CD4-positive, alpha-beta T cell (primary cell): ENCODE results near the gene GRID1. TPM values are rescaled to one million over a fixed set of nuclear protein-coding genes. Genes with fewer than 3 reads are reported as not detected.

ENCODE experiments used
- ATAC-seq: fragments of 200-7000 bp; cut with Tn5 transposase; one replicate; pipeline ENCODE4 v1.10.0; 2022; ENCODE audit warnings: mild to moderate bottlenecking; ENCODE audit not compliant: poor library complexity
- CTCF ChIA-PET: fragments of 350-600 bp; sonication (Branson Sonifier 250); formaldehyde crosslinking; loops from one replicate; lab custom pipeline; 2021; ENCODE audit warnings: antibody characterized with exemption, inconsistent platforms; lab: Charles Lee
- POLR2A ChIA-PET: fragments of 350-600 bp; sonication (Branson Sonifier 250); formaldehyde crosslinking; loops from one replicate; lab custom pipeline; 2021; ENCODE audit warnings: antibody characterized with exemption, inconsistent platforms; lab: Charles Lee
- DNase-seq, 14 experiments: peaks; one replicate each; pipeline ENCODE4 v3.0.0-alpha.2; 2013 to 2020; ENCODE audit warnings: mixed read lengths in 2 of 14
- H3K27ac ChIP-seq, 2 donors: one replicate each; pipeline versions ENCODE4 v1.5.1 to v1.7.0; 2013; ENCODE audit warnings: low read length in 2 of 2, low read depth in 1 of 2, mild to moderate bottlenecking in 1 of 2
- H3K27me3 ChIP-seq, 2 experiments: 1 replicate in 1 of 2; 2 replicates in 1 of 2; pipeline versions ENCODE4 v1.6.1 to v1.7.0; 2013; ENCODE audit warnings: low read length in 2 of 2, control low read depth in 1 of 2, mild to moderate bottlenecking in 1 of 2, moderate library complexity in 1 of 2; ENCODE audit not compliant: insufficient read depth in 2 of 2, control insufficient read depth in 1 of 2
- H3K36me3 ChIP-seq: one replicate; pipeline ENCODE4 v1.6.1; 2013; ENCODE audit warnings: low read length, control low read depth; ENCODE audit not compliant: insufficient read depth
- H3K4me1 ChIP-seq: one replicate; pipeline ENCODE4 v1.6.1; 2013; ENCODE audit warnings: low read length, control low read depth; ENCODE audit not compliant: insufficient read depth
- H3K4me3 ChIP-seq: one replicate; pipeline ENCODE4 v1.5.1; 2013; ENCODE audit warnings: mild to moderate bottlenecking, low read length, moderate library complexity
- H3K9me3 ChIP-seq, 2 experiments: 1 replicate in 1 of 2; 2 replicates in 1 of 2; pipeline versions ENCODE4 v1.6.1 to v1.7.0; 2013; ENCODE audit warnings: low read length in 2 of 2, mild to moderate bottlenecking in 2 of 2, control low read depth in 1 of 2, moderate library complexity in 1 of 2; ENCODE audit not compliant: control insufficient read depth in 1 of 2, insufficient read depth in 1 of 2
- H3K27ac Mint-ChIP-seq: one replicate; pipeline ENCODE4 v1.8.0; 2020; ENCODE audit warnings: mixed read lengths
- H3K27me3 Mint-ChIP-seq: one replicate; pipeline ENCODE4 v1.8.0; 2021; ENCODE audit warnings: mixed read lengths
- H3K36me3 Mint-ChIP-seq: one replicate; pipeline ENCODE4 v1.8.0; 2021; ENCODE audit warnings: low read depth, mixed read lengths
- H3K4me1 Mint-ChIP-seq: one replicate; pipeline ENCODE4 v1.8.0; 2021; ENCODE audit warnings: low read depth, mixed read lengths
- H3K4me3 Mint-ChIP-seq: one replicate; pipeline ENCODE4 v1.8.0; 2020; ENCODE audit warnings: mild to moderate bottlenecking, mixed read lengths
- H3K9me3 Mint-ChIP-seq: one replicate; pipeline ENCODE4 v1.8.0; 2020; ENCODE audit warnings: mixed read lengths
- intact Hi-C, 2 experiments: fragments of 100-400 bp; cut with DNase I in 1 of 2; cut with micrococcal nuclease in 1 of 2; formaldehyde crosslinking; loops; one replicate each; pipeline versions ENCODE4 v1.15.1 to v1.9.0; 2023 to 2025; cut with DNase I, micrococcal nuclease
- total RNA-seq, 174 experiments: library from RNA in 2 of 174; stranded (reverse) in 2 of 174; gene quantifications; one replicate each; pipeline ENCODE4 v1.2.3 and lab custom pipeline; 2021 to 2026
- TF ChIP-seq, protein P1 (sequence below): fragments of 200-600 bp; IDR thresholded peaks from one replicate; pipeline ENCODE4 v1.8.0; 2022; ENCODE audit warnings: antibody characterized with exemption, mild to moderate bottlenecking

The GRID1 gene
- total RNA-seq, 2 experiments from 2014 or later = not detected

DNA sequence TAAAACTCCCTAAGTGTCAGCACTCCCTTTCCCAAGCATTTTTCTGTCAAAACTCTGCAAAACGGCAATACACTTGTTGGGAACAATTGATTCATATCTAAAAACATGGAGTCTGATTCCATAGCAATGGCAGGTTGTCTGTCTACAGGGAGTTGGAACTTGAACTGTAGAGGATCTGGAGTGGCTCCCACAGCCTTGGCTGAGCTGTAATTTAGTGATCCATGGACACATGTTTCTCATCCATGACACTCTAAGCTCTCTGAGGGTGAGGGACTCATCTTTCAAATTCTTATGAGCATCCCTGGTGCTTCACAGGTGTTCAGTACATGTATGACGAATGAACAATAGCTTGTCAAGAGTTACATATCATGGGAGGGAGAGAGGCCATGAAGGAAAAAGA is 466.1 kb downstream of the GRID1 start:
- ATAC-seq = no peak
- Mint-ChIP-seq H3K4me1 (no peaks in the 10 kb centered on the region), H3K27ac (no peak overlapping the region), H3K36me3 (no peaks in the 10 kb centered on the region), H3K4me3 (no peak overlapping the region), H3K9me3 (no peaks in the 10 kb centered on the region), H3K27me3 (peaks cover 9% of the 10 kb centered on the region)
- Histone ChIP-seq H3K36me3 (no peaks in the 10 kb centered on the region), H3K9me3 (no peaks in the 10 kb centered on the region), H3K4me1 (no peaks in the 10 kb centered on the region), H3K27me3 (peaks cover 0 to 5% of the 10 kb centered on the region in 2 experiments), H3K4me3 (no peak overlapping the region), H3K27ac (no peak overlapping the region)
- intact Hi-C loops = no loop called here
- ChIA-PET CTCF (no interaction called here), POLR2A (interaction anchor here (0.6 kb wide), 1 partner anchor 167 kb away, joined by 3 read pairs; no protein-coding TSS in a partner anchor)
- TF ChIP-seq, protein P1, sequence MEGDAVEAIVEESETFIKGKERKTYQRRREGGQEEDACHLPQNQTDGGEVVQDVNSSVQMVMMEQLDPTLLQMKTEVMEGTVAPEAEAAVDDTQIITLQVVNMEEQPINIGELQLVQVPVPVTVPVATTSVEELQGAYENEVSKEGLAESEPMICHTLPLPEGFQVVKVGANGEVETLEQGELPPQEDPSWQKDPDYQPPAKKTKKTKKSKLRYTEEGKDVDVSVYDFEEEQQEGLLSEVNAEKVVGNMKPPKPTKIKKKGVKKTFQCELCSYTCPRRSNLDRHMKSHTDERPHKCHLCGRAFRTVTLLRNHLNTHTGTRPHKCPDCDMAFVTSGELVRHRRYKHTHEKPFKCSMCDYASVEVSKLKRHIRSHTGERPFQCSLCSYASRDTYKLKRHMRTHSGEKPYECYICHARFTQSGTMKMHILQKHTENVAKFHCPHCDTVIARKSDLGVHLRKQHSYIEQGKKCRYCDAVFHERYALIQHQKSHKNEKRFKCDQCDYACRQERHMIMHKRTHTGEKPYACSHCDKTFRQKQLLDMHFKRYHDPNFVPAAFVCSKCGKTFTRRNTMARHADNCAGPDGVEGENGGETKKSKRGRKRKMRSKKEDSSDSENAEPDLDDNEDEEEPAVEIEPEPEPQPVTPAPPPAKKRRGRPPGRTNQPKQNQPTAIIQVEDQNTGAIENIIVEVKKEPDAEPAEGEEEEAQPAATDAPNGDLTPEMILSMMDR = no peak
- DNase-seq = no peak

DNA sequence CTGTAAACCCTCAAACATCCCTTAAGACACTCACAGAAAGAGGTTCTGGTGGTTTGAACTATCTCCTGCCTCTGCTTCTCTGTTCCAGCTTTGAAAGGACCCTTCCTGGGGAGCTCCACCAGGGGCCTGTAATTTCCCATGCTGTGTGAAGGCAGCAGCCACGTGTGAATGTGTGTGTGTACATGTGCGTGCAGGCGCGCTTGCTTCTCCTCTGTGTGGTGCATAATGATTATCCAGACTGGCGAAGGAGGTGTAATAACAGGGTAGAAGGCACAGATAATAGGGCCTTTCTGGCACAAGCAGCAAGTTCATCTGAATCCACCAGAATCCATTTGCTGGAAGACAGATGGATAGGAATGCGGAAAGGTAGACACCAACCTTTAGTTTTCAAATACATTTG is 466.5 kb downstream of the GRID1 start:
- POLR2A ChIA-PET = interaction anchor here (0.6 kb wide), 1 partner anchor 167 kb away, joined by 3 read pairs; no protein-coding TSS in a partner anchor
- Histone ChIP-seq H3K4me1 (no peaks in the 10 kb centered on the region), H3K27me3 (peaks cover 0 to 5% of the 10 kb centered on the region in 2 experiments), H3K27ac (no peak overlapping the region), H3K36me3 (no peaks in the 10 kb centered on the region), H3K9me3 (no peaks in the 10 kb centered on the region), H3K4me3 (no peak overlapping the region)
- H3K9me3 Mint-ChIP-seq = no peaks in the 10 kb centered on the region
- ATAC-seq (no peak), DNase-seq (no peak)
- H3K36me3 Mint-ChIP-seq = no peaks in the 10 kb centered on the region
- intact Hi-C loops = no loop called here
- TF ChIP-seq, protein P1 = no peak
- H3K4me3 Mint-ChIP-seq = no peak overlapping the region
- CTCF ChIA-PET = no interaction called here
- no peak overlapping the region for H3K27ac Mint-ChIP-seq
- H3K27me3 Mint-ChIP-seq = peaks cover 9% of the 10 kb centered on the region
- H3K4me1 Mint-ChIP-seq = no peaks in the 10 kb centered on the region

DNA sequence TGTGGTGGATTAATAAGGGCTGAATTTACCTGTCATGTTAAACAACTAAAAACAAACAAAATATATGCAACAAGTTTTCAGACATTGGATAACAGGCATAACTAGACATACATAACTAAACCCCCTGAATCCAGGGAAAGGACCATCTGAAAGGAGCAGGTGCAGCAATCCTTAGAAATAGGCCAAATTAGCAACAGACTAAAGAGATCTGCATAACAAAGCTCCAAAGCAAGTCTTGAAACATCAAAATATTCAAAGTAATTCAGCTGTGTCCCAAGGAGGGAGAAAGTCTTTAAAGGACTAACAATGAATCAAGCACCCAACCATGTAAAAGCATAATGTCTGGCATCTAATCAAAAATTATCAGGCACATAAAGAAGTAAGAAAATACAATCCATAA is 475.1 kb downstream of the GRID1 start:
- Mint-ChIP-seq H3K36me3 (no peaks in the 10 kb centered on the region), H3K27me3 (peaks cover 18% of the 10 kb centered on the region), H3K4me3 (no peak overlapping the region), H3K9me3 (no peaks in the 10 kb centered on the region), H3K27ac (no peak overlapping the region), H3K4me1 (no peaks in the 10 kb centered on the region)
- Histone ChIP-seq H3K9me3 (no peaks in the 10 kb centered on the region), H3K4me1 (no peaks in the 10 kb centered on the region), H3K27me3 (no peaks in the 10 kb centered on the region), H3K4me3 (no peak overlapping the region), H3K27ac (no peak overlapping the region), H3K36me3 (no peaks in the 10 kb centered on the region)
- ATAC-seq (no peak), DNase-seq (no peak)
- POLR2A ChIA-PET = no interaction called here
- intact Hi-C loops = no loop called here
- CTCF ChIA-PET = no interaction called here
- TF ChIP-seq, protein P1 = no peak
